B cell (primary cell): Measurements from ENCODE around the gene DNAI2. TPM values are rescaled to one million over a fixed set of nuclear protein-coding genes. Genes with fewer than 3 reads are reported as not detected.

ENCODE experiments used
- ATAC-seq: fragments of 200-7000 bp; cut with Tn5 transposase; one replicate; pipeline ENCODE4 v1.10.0; 2021; ENCODE audit warnings: low read depth, mild to moderate bottlenecking, moderate number of reproducible peaks, moderate library complexity
- CTCF ChIA-PET: fragments of 350-600 bp; sonication (Branson Sonifier 250); formaldehyde crosslinking; loops from one replicate; lab custom pipeline; 2021; ENCODE audit warnings: antibody characterized with exemption, inconsistent platforms; lab: Charles Lee
- POLR2A ChIA-PET: fragments of 350-600 bp; sonication (Branson Sonifier 250); formaldehyde crosslinking; loops from one replicate; lab custom pipeline; 2021; ENCODE audit warnings: antibody characterized with exemption; lab: Charles Lee
- DNase-seq: peaks from one replicate; pipeline ENCODE4 v3.0.0; 2013
- H2AFZ ChIP-seq: 2 replicates; pipeline ENCODE4 v1.6.1; 2012; ENCODE audit warnings: mild to moderate bottlenecking, low read depth, low read length; ENCODE audit not compliant: insufficient read depth, poor library complexity, severe bottlenecking
- H3K27ac ChIP-seq, 2 donors: 1 replicate in 1 of 2; 2 replicates in 1 of 2; pipeline ENCODE4 v1.5.1; 2012 to 2013; ENCODE audit warnings: low read length in 2 of 2, mild to moderate bottlenecking in 2 of 2, moderate library complexity in 1 of 2
- H3K27me3 ChIP-seq, 4 experiments: fragments of 200-600 bp in 1 of 4; sonication (generic) in 1 of 4; replicated peaks in 1 of 4; 1 replicate in 2 of 4; 2 replicates in 2 of 4; pipeline versions ENCODE4 v1.6.1 to v1.7.0; 2013 to 2016; ENCODE audit warnings: low read length in 3 of 4, mild to moderate bottlenecking in 2 of 4, mixed read lengths in 1 of 4, moderate library complexity in 1 of 4; ENCODE audit not compliant: insufficient read depth in 4 of 4, control insufficient read depth in 3 of 4; ENCODE audit errors: control extremely low read depth in 1 of 4
- H3K36me3 ChIP-seq, 2 experiments: replicated peaks in 1 of 2; 1 replicate in 1 of 2; 2 replicates in 1 of 2; pipeline versions ENCODE4 v1.6.1 to v1.7.1; 2013; ENCODE audit warnings: low read length in 1 of 2; ENCODE audit not compliant: insufficient read depth in 2 of 2, control insufficient read depth in 1 of 2; ENCODE audit errors: control extremely low read depth in 1 of 2, extremely low read depth in 1 of 2
- H3K4me1 ChIP-seq, 2 donors: fragments of 200-600 bp in 1 of 2; sonication (generic) in 1 of 2; 1 replicate in 1 of 2; 2 replicates in 1 of 2; pipeline versions ENCODE4 v1.5.1 to v1.6.1; 2013 to 2017; ENCODE audit warnings: low read length in 2 of 2; ENCODE audit not compliant: control insufficient read depth in 2 of 2, insufficient read depth in 2 of 2
- H3K4me2 ChIP-seq: replicated peaks from 2 replicates; pipeline ENCODE3; 2012; ENCODE audit warnings: mild to moderate bottlenecking, low read depth, low read length; ENCODE audit not compliant: poor library complexity, severe bottlenecking
- H3K4me3 ChIP-seq, 5 experiments: fragments of 200-600 bp in 1 of 5; sonication (generic) in 1 of 5; 1 replicate in 3 of 5; 2 replicates in 2 of 5; pipeline versions ENCODE4 v1.5.1 to v1.7.0; 2011 to 2016; ENCODE audit warnings: low read length in 4 of 5, mild to moderate bottlenecking in 4 of 5, low read depth in 2 of 5, control low read depth in 1 of 5, moderate library complexity in 1 of 5; ENCODE audit not compliant: insufficient read depth in 1 of 5; ENCODE audit errors: control extremely low read depth in 1 of 5, extremely low read depth in 1 of 5
- H3K79me2 ChIP-seq: fragments of 200-600 bp; sonication (generic); one replicate; pipeline ENCODE4 v1.6.0; 2016; ENCODE audit warnings: low read length; ENCODE audit not compliant: control insufficient read depth, insufficient read depth
- H3K9ac ChIP-seq: fragments of 200-600 bp; sonication (generic); 2 replicates; pipeline ENCODE4 v1.6.1; 2017; ENCODE audit warnings: mild to moderate bottlenecking, low read length, moderate library complexity
- H3K9me3 ChIP-seq, 3 donors: one replicate each; pipeline versions ENCODE4 v1.6.1 to v1.7.1; 2013; ENCODE audit warnings: low read length in 2 of 3; ENCODE audit not compliant: control insufficient read depth in 2 of 3, insufficient read depth in 1 of 3; ENCODE audit errors: control extremely low read depth in 1 of 3
- H4K20me1 ChIP-seq: 2 replicates; pipeline ENCODE4 v1.6.0; 2012; ENCODE audit warnings: mild to moderate bottlenecking, low read length; ENCODE audit not compliant: insufficient read depth, control insufficient read depth, poor library complexity, severe bottlenecking
- H3K27ac Mint-ChIP-seq: one replicate; pipeline ENCODE4 v1.8.0; 2021; ENCODE audit warnings: mixed read lengths
- H3K27me3 Mint-ChIP-seq: one replicate; pipeline ENCODE4 v1.8.0; 2021; ENCODE audit warnings: mixed read lengths
- H3K4me1 Mint-ChIP-seq: one replicate; pipeline ENCODE4 v1.8.0; 2021; ENCODE audit warnings: mixed read lengths
- H3K4me3 Mint-ChIP-seq: one replicate; pipeline ENCODE4 v1.8.0; 2021; ENCODE audit warnings: mixed read lengths
- H3K9me3 Mint-ChIP-seq: one replicate; pipeline ENCODE4 v1.8.0; 2022; ENCODE audit warnings: mixed read lengths; ENCODE audit not compliant: insufficient read depth
- EZH2 ChIP-seq: IDR thresholded peaks from 2 replicates; pipeline ENCODE4 v1.6.1; 2012; ENCODE audit warnings: borderline replicate concordance, low read depth, mild to moderate bottlenecking, moderate library complexity, low read length; ENCODE audit not compliant: insufficient read depth, poor library complexity, severe bottlenecking
- WGBS: methylation state at CpG from one replicate; pipeline ENCODE4 v1.1.5; 2013; ENCODE audit warnings: missing lambda C conversion rate; ENCODE audit not compliant: insufficient coverage; 5-methylcytosine and 5-hydroxymethylcytosine counted together
- intact Hi-C: fragments of 100-400 bp; cut with micrococcal nuclease; formaldehyde crosslinking; loops from one replicate; pipeline ENCODE4 v1.10.0; 2022
- polyA plus RNA-seq: library from polyadenylated mRNA; depleted of rRNA; stranded (reverse); fragments of >200 nt; gene quantifications from 2 replicates; pipeline ENCODE4 v1.2.3, GENCODE V29; 2012
- total RNA-seq, 2 donors: library from RNA; stranded (reverse); fragments of 120-200 nt in 1 of 2; gene quantifications; 1 replicate in 1 of 2; 2 replicates in 1 of 2; pipeline versions ENCODE4 v1.2.3 to v1.2.4, GENCODE V29; 2013 to 2022
- TF ChIP-seq, protein P1 (sequence below): fragments of 200-600 bp; IDR thresholded peaks from one replicate; pipeline ENCODE4 v1.8.0; 2022; ENCODE audit warnings: antibody characterized with exemption, mild to moderate bottlenecking

DNAI2 gene
- total and polyA plus RNA-seq, 2 donors (not counting 1 experiment from before 2014, with no cell fraction given) = not detected

DNA sequence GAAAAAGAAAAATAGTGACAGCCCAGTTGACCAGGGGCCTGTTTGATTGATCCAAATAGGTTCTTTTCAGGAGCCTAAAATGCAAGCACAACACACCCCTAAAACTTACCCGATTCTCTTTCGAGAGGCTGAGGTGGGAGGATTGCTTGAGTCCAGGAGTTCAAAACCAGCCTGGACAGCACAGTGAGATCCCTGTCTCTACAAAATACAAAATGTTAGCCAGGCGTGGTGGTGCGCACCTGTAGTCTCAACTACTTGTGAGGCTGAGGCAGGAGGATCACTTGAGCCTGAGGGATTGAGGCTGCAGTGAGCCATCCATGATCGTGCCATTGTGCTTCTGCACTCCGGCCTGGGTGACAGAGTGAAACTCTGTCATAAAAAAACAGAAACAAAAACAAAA is 50.5 kb downstream of the DNAI2 start:
- H3K9me3 ChIP-seq = no peaks in the 10 kb centered on the region
- Mint-ChIP-seq H3K27me3 (peaks cover 56% of the 10 kb centered on the region), H3K4me1 (peaks cover 4% of the 10 kb centered on the region), H3K4me3 (no peak overlapping the region), H3K27ac (no peak overlapping the region), H3K9me3 (no peaks in the 10 kb centered on the region)
- H3K36me3 ChIP-seq = no peaks in the 10 kb centered on the region
- ChIA-PET CTCF (no interaction called here), POLR2A (no interaction called here)
- no peak for TF ChIP-seq EZH2
- TF ChIP-seq, protein P1, sequence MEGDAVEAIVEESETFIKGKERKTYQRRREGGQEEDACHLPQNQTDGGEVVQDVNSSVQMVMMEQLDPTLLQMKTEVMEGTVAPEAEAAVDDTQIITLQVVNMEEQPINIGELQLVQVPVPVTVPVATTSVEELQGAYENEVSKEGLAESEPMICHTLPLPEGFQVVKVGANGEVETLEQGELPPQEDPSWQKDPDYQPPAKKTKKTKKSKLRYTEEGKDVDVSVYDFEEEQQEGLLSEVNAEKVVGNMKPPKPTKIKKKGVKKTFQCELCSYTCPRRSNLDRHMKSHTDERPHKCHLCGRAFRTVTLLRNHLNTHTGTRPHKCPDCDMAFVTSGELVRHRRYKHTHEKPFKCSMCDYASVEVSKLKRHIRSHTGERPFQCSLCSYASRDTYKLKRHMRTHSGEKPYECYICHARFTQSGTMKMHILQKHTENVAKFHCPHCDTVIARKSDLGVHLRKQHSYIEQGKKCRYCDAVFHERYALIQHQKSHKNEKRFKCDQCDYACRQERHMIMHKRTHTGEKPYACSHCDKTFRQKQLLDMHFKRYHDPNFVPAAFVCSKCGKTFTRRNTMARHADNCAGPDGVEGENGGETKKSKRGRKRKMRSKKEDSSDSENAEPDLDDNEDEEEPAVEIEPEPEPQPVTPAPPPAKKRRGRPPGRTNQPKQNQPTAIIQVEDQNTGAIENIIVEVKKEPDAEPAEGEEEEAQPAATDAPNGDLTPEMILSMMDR = no peak
- no peak for ATAC-seq
- no peak for DNase-seq
- H3K4me1 ChIP-seq = peaks cover 8 to 13% of the 10 kb centered on the region in 2 donors
- H2AFZ ChIP-seq = no peak overlapping the region
- H3K27ac ChIP-seq = no peak overlapping the region
- H3K9ac ChIP-seq = no peak overlapping the region
- H4K20me1 ChIP-seq = no peaks in the 10 kb centered on the region
- no peak overlapping the region for H3K4me3 ChIP-seq
- peaks cover 0 to 27% (median 5%) of the 10 kb centered on the region in 4 experiments for H3K27me3 ChIP-seq
- H3K4me2 ChIP-seq = no peak overlapping the region
- WGBS = 97% methylated on average over 6 of the region's 6 CpGs
- intact Hi-C loops = no loop called here
- no peaks in the 10 kb centered on the region for H3K79me2 ChIP-seq

DNA sequence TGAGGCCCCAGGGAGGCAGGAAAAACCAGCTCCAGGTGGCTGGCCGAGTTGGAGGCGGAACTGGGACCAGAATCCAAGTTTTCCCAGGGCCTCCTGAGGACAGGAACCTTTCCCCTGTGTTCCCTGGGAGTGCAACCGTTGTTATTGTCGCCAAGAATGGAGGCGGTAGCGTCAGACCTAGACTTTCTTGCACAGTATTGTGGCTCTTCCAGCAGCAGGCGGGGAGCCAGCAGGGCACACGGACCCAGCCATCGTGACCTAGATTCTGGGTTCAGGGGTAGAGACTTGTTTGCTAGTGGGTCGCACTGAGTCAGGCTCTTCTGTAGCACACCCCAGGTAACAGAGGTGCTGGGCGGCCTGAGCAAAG is 51.3 kb downstream of the DNAI2 start:
- Histone ChIP-seq H3K27me3 (peaks cover 0 to 30% (median 5%) of the 10 kb centered on the region in 4 experiments), H3K36me3 (no peaks in the 10 kb centered on the region), H2AFZ (no peak overlapping the region), H4K20me1 (no peaks in the 10 kb centered on the region), H3K4me3 (no peak overlapping the region), H3K9me3 (no peaks in the 10 kb centered on the region), H3K4me1 (peaks cover 8 to 13% of the 10 kb centered on the region in 2 donors), H3K4me2 (peak overlapping the region; percentile 62), H3K79me2 (no peaks in the 10 kb centered on the region), H3K9ac (no peak overlapping the region), H3K27ac (no peak overlapping the region)
- H3K27ac Mint-ChIP-seq = no peak overlapping the region
- ATAC-seq (no peak), DNase-seq (no peak)
- ChIA-PET POLR2A (no interaction called here), CTCF (no interaction called here)
- 31% methylated on average over 11 of the region's 11 CpGs for WGBS
- peak overlapping the region; percentile 47 for H3K4me3 Mint-ChIP-seq
- peaks cover 58% of the 10 kb centered on the region for H3K27me3 Mint-ChIP-seq
- peaks cover 4% of the 10 kb centered on the region for H3K4me1 Mint-ChIP-seq
- no peaks in the 10 kb centered on the region for H3K9me3 Mint-ChIP-seq
- intact Hi-C loops = no loop called here
- no peak for TF ChIP-seq EZH2
- TF ChIP-seq, protein P1 = no peak
